ENCODE data around the gene PACRGL. TPM values are rescaled to one million over a fixed set of nuclear protein-coding genes. Genes with fewer than 3 reads are reported as not detected.
A peak's percentile ranks its signal among the peaks of the same experiment; 100 is the strongest.

Gene PACRGL
- total RNA-seq, 2 donors from 2014 or later = 31.7 to 35.0 TPM

- TF ChIP-seq POLR2A (IDR thresholded peaks at IDR 0.05) (no peak), CTCF (IDR thresholded peaks at IDR 0.05) (no peak), POLR2AphosphoS5 (IDR thresholded peaks at IDR 0.05) (peak; percentile 65)
- H3K4me3 ChIP-seq = no peak overlapping the region
- intact Hi-C loops (cut with DNase I) = no loop called here
- H3K9me3 ChIP-seq = no peaks in the 10 kb centered on the region
- 30% methylated on average over 2 of the region's 2 CpGs for WGBS
- no peaks in the 10 kb centered on the region for H3K4me1 ChIP-seq (replicated peaks)
- H3K36me3 ChIP-seq = no peaks in the 10 kb centered on the region
- H3K27me3 ChIP-seq (replicated peaks; ENCODE audit: insufficient read depth) = no peaks in the 10 kb centered on the region
- no peak overlapping the region for H3K27ac ChIP-seq
- DNase-seq (ENCODE audit: low spot score) = peak; percentile 21
These were observed 87.8 kb downstream of the PACRGL start for GRCh38 chr4:20787940-20788665.
